MM.1S (cell line): Measurements from ENCODE around the gene TTYH2.
A peak's percentile ranks its signal among the peaks of the same experiment; 100 is the strongest.

Experiments
- DNase-seq: peaks from one replicate; pipeline ENCODE4 v3.0.0-alpha.2; 2015
- H2AFZ ChIP-seq: fragments of 300-600 bp; sonication (generic); 2 replicates; pipeline ENCODE4 v1.6.0; 2016; ENCODE audit warnings: antibody characterized with exemption, low read length
- H3F3A ChIP-seq: fragments of 300-600 bp; sonication (generic); 2 replicates; pipeline ENCODE4 v1.6.1; 2016; ENCODE audit warnings: mild to moderate bottlenecking, antibody characterized with exemption, low read length, moderate library complexity, mixed read lengths; ENCODE audit not compliant: insufficient read depth
- H3K27ac ChIP-seq: fragments of 300-600 bp; sonication (generic); 2 replicates; pipeline ENCODE4 v1.5.1; 2016; ENCODE audit warnings: mild to moderate bottlenecking, low read length
- H3K27me3 ChIP-seq: fragments of 300-600 bp; sonication (generic); replicated peaks from 2 replicates; pipeline ENCODE4 v1.6.0; 2016; ENCODE audit warnings: low read length; ENCODE audit not compliant: insufficient read depth
- H3K36me3 ChIP-seq: fragments of 300-600 bp; sonication (generic); replicated peaks from 2 replicates; pipeline ENCODE4 v1.6.1; 2016; ENCODE audit warnings: mild to moderate bottlenecking, low read length, mixed read lengths; ENCODE audit not compliant: insufficient read depth
- H3K4me1 ChIP-seq: fragments of 300-600 bp; sonication (generic); 2 replicates; pipeline ENCODE4 v1.6.1; 2016; ENCODE audit warnings: low read length, mixed read lengths
- H3K4me2 ChIP-seq: fragments of 300-600 bp; sonication (generic); 2 replicates; pipeline ENCODE4 v1.6.0; 2016; ENCODE audit warnings: low read depth, low read length
- H3K4me3 ChIP-seq: fragments of 300-600 bp; sonication (generic); 2 replicates; pipeline ENCODE4 v1.5.1; 2016; ENCODE audit warnings: low read length, mixed read lengths
- H3K79me2 ChIP-seq: fragments of 300-600 bp; sonication (generic); 2 replicates; pipeline ENCODE4 v1.6.1; 2016; ENCODE audit warnings: mixed run types, low read length, mixed read lengths
- H3K9ac ChIP-seq: fragments of 300-600 bp; sonication (generic); 2 replicates; pipeline ENCODE4 v1.6.1; 2016; ENCODE audit warnings: low read length, mixed read lengths
- H3K9me2 ChIP-seq: fragments of 300-600 bp; sonication (generic); replicated peaks from 2 replicates; pipeline ENCODE4 v1.6.1; 2016; ENCODE audit warnings: mild to moderate bottlenecking, low read length, mixed read lengths; ENCODE audit not compliant: insufficient read depth
- H3K9me3 ChIP-seq: fragments of 300-600 bp; sonication (generic); replicated peaks from 2 replicates; pipeline ENCODE4 v1.6.1; 2016; ENCODE audit warnings: mild to moderate bottlenecking, low read length, mixed read lengths; ENCODE audit not compliant: insufficient read depth
- H4K20me1 ChIP-seq: fragments of 300-600 bp; sonication (generic); 2 replicates; pipeline ENCODE4 v1.6.1; 2016; ENCODE audit warnings: mild to moderate bottlenecking, low read length, moderate library complexity, mixed read lengths; ENCODE audit not compliant: insufficient read depth
- CTCF ChIP-seq: fragments of 300-600 bp; sonication (generic); IDR thresholded peaks from 2 replicates; pipeline ENCODE4 v1.5.1; 2016; ENCODE audit warnings: antibody characterized with exemption, low read length, mixed read lengths
- EZH2 ChIP-seq: fragments of 300-600 bp; sonication (generic); optimal IDR thresholded peaks from 2 replicates; pipeline ENCODE3; 2017; ENCODE audit warnings: low read depth, mild to moderate bottlenecking, antibody characterized with exemption, low read length, mixed read lengths
- EZH2phosphoT487 ChIP-seq: fragments of 300-600 bp; sonication (generic); IDR thresholded peaks from 2 replicates; pipeline ENCODE4 v1.6.1; 2018; ENCODE audit warnings: antibody characterized with exemption, low read length

The TTYH2 gene

GRCh38 chr17:74212913-74213791 is at the start of gene TTYH2:
TSS of gene TTYH2 (plus strand) at chr17:74213571. CDS start at chr17:74213588, 17 bp downstream.
- Histone ChIP-seq H3K27ac (peak within 1 kb of the TSS; percentile 62; the same call in 1 of the 2 replicates), H3K4me2 (peak within 1 kb of the TSS; percentile 97), H4K20me1 (peaks cover 29% of the 10 kb centered on the region), H3K9ac (peak within 1 kb of the TSS; percentile 34; the same call in 1 of the 2 replicates), H3K27me3 (peaks cover 14% of the 10 kb centered on the region), H2AFZ (peak within 1 kb of the TSS; percentile 82), H3K79me2 (peaks cover 7% of the 10 kb centered on the region), H3K36me3 (peaks cover 5% of the 10 kb centered on the region; the same call in 1 of the 2 replicates), H3F3A (peaks cover 47% of the 10 kb centered on the region), H3K9me2 (no peaks in the 10 kb centered on the region), H3K9me3 (no peaks in the 10 kb centered on the region), H3K4me1 (peaks cover 10% of the 10 kb centered on the region; the same call in 1 of the 2 replicates), H3K4me3 (peak within 1 kb of the TSS; percentile 63)
- DNase-seq: peak; percentile 87
- TF ChIP-seq CTCF: peak; percentile 47
- TF ChIP-seq EZH2: no peak
- TF ChIP-seq EZH2phosphoT487: no peak

- Histone ChIP-seq H3K9me2 (no peaks in the 10 kb centered on the region), H3K27me3 (peaks cover 84% of the 10 kb centered on the region), H3K9ac (no peak overlapping the region), H3K36me3 (no peaks in the 10 kb centered on the region), H3K4me1 (no peaks in the 10 kb centered on the region), H3K9me3 (no peaks in the 10 kb centered on the region), H3K27ac (no peak overlapping the region), H3K79me2 (no peaks in the 10 kb centered on the region), H3K4me3 (no peak overlapping the region), H2AFZ (no peak overlapping the region), H3K4me2 (no peak overlapping the region), H4K20me1 (no peaks in the 10 kb centered on the region), H3F3A (no peaks in the 10 kb centered on the region)
- TF ChIP-seq EZH2: no peak
- no peak for TF ChIP-seq CTCF
- no peak for TF ChIP-seq EZH2phosphoT487
- DNase-seq: no peak
These were observed 49.5 kb upstream of the TTYH2 start for GRCh38 chr17:74163836-74164235.

GRCh38 chr17:74164446-74165045 is 48.8 kb upstream of the TTYH2 start:
- no peak for DNase-seq
- H2AFZ ChIP-seq: no peak overlapping the region
- no peaks in the 10 kb centered on the region for H3K9me2 ChIP-seq
- no peak overlapping the region for H3K4me2 ChIP-seq
- H3K27ac ChIP-seq: no peak overlapping the region
- TF ChIP-seq EZH2phosphoT487 (no peak), EZH2 (no peak), CTCF (no peak)
- peaks cover 85% of the 10 kb centered on the region for H3K27me3 ChIP-seq
- H3K79me2 ChIP-seq: no peaks in the 10 kb centered on the region
- H3K36me3 ChIP-seq: no peaks in the 10 kb centered on the region
- H3K4me1 ChIP-seq: no peaks in the 10 kb centered on the region
- H3F3A ChIP-seq: no peaks in the 10 kb centered on the region
- H3K4me3 ChIP-seq: no peak overlapping the region
- H4K20me1 ChIP-seq: no peaks in the 10 kb centered on the region
- no peaks in the 10 kb centered on the region for H3K9me3 ChIP-seq
- H3K9ac ChIP-seq: no peak overlapping the region
